ENCODE results near the gene PRDM12. TPM values are rescaled to one million over a fixed set of nuclear protein-coding genes. Genes with fewer than 3 reads are reported as not detected.

Gene PRDM12
- total RNA-seq, 1 experiment from 2014 or later = 0.28 TPM

- Mint-ChIP-seq H3K27ac (ENCODE audit: low read depth, unreplicated experiment) (peak overlapping the region; percentile 89), H3K9me3 (ENCODE audit: unreplicated experiment) (no peaks in the 10 kb centered on the region), H3K27me3 (ENCODE audit: insufficient read depth, unreplicated experiment) (no peaks in the 10 kb centered on the region), H3K4me1 (ENCODE audit: insufficient read depth, unreplicated experiment) (peaks cover 39% of the 10 kb centered on the region), H3K4me3 (ENCODE audit: unreplicated experiment) (peak overlapping the region; percentile 91), H3K36me3 (ENCODE audit: insufficient read depth, unreplicated experiment) (peaks cover 31% of the 10 kb centered on the region)
- no TSS peak for BruUV-seq (replicated peaks)
- ChIA-PET POLR2A (interaction anchor here (0.6 to 3.3 kb wide), 25 partner anchors 8 to 654 kb away, joined by 3 to 11 read pairs (median 4); partner anchors contain the start of genes FUBP3 and GPR107), CTCF (interaction anchor here (0.6 to 2.3 kb wide), 9 partner anchors 8 to 449 kb away, joined by 3 to 8 read pairs (median 4); no protein-coding TSS in a partner anchor)
- no peak for DNase-seq (ENCODE audit: unreplicated experiment)
- intact Hi-C loops (cut with micrococcal nuclease) = no loop called here
- no peak for TF ChIP-seq CTCF (IDR thresholded peaks at IDR 0.05; ENCODE audit: unreplicated experiment)
Observed at GRCh38 chr9:130693101-130693425, 28.7 kb downstream of the PRDM12 start.

- H3K27me3 Mint-ChIP-seq (ENCODE audit: insufficient read depth, unreplicated experiment) = no peaks in the 10 kb centered on the region
- H3K4me1 Mint-ChIP-seq (ENCODE audit: insufficient read depth, unreplicated experiment) = peaks cover 41% of the 10 kb centered on the region
Observed at GRCh38 chr9:130693426-130694191, 29.2 kb downstream of the PRDM12 start, which contains the start of gene EXOSC2. TSS of gene EXOSC2 (plus strand) at chr9:130693780. CDS start at chr9:130693792, 12 bp downstream.

GRCh38 chr9:130694205-130694604 is 29.8 kb downstream of the PRDM12 start:
- POLR2A ChIA-PET = interaction anchor here (0.6 to 3.3 kb wide), 13 partner anchors 15 to 1866 kb away, joined by 3 to 11 read pairs (median 5); partner anchors contain the start of gene FUBP3
- no peak for DNase-seq (ENCODE audit: unreplicated experiment)
- H3K36me3 Mint-ChIP-seq (ENCODE audit: insufficient read depth, unreplicated experiment) = peaks cover 40% of the 10 kb centered on the region
- TF ChIP-seq CTCF (IDR thresholded peaks at IDR 0.05; ENCODE audit: unreplicated experiment) = no peak
- CTCF ChIA-PET = interaction anchor here (1.3 to 2.3 kb wide), 6 partner anchors 12 to 451 kb away, joined by 3 to 9 read pairs (median 4); no protein-coding TSS in a partner anchor
- H3K4me3 Mint-ChIP-seq (ENCODE audit: unreplicated experiment) = peak overlapping the region; percentile 91
- peaks cover 46% of the 10 kb centered on the region for H3K4me1 Mint-ChIP-seq (ENCODE audit: insufficient read depth, unreplicated experiment)
- intact Hi-C loops (cut with micrococcal nuclease) = no loop called here
- peak overlapping the region; percentile 89 for H3K27ac Mint-ChIP-seq (ENCODE audit: low read depth, unreplicated experiment)
- no peaks in the 10 kb centered on the region for H3K9me3 Mint-ChIP-seq (ENCODE audit: unreplicated experiment)
- H3K27me3 Mint-ChIP-seq (ENCODE audit: insufficient read depth, unreplicated experiment) = no peaks in the 10 kb centered on the region
- BruUV-seq (replicated peaks) = TSS peak; percentile 51

More at GRCh38 chr9:130693426-130694191, 29.2 kb downstream of the PRDM12 start, which contains the start of gene EXOSC2:
- H3K4me3 Mint-ChIP-seq (ENCODE audit: unreplicated experiment) = peak within 1 kb of the TSS; percentile 91
- H3K9me3 Mint-ChIP-seq (ENCODE audit: unreplicated experiment) = no peaks in the 10 kb centered on the region
- peak within 1 kb of the TSS; percentile 89 for H3K27ac Mint-ChIP-seq (ENCODE audit: low read depth, unreplicated experiment)
- BruUV-seq (replicated peaks) = no TSS peak
- ChIA-PET POLR2A (interaction anchor here (0.5 to 3.3 kb wide), 31 partner anchors 8 to 1865 kb away, joined by 3 to 11 read pairs (median 4); partner anchors contain the start of genes FUBP3 and GPR107), CTCF (interaction anchor here (0.6 to 2.3 kb wide), 9 partner anchors 8 to 450 kb away, joined by 3 to 8 read pairs (median 4); no protein-coding TSS in a partner anchor)
- H3K36me3 Mint-ChIP-seq (ENCODE audit: insufficient read depth, unreplicated experiment) = peaks cover 36% of the 10 kb centered on the region
- DNase-seq (ENCODE audit: unreplicated experiment) = peak; percentile 98
- TF ChIP-seq CTCF (IDR thresholded peaks at IDR 0.05; ENCODE audit: unreplicated experiment) = no peak
- intact Hi-C loops (cut with micrococcal nuclease) = no loop called here

GRCh38 chr9:130696139-130696650 is 31.8 kb downstream of the PRDM12 start:
- DNase-seq (ENCODE audit: unreplicated experiment) = no peak
- H3K4me1 Mint-ChIP-seq (ENCODE audit: insufficient read depth, unreplicated experiment) = peaks cover 40% of the 10 kb centered on the region
- BruUV-seq (replicated peaks) = no TSS peak
- ChIA-PET CTCF (interaction anchor here (3.9 kb wide), 1 partner anchor 11 kb away, joined by 29 read pairs; no protein-coding TSS in a partner anchor), POLR2A (interaction anchor here (0.5 to 1.5 kb wide), 3 partner anchors 9 to 666 kb away, joined by 3 read pairs; no protein-coding TSS in a partner anchor)
- H3K9me3 Mint-ChIP-seq (ENCODE audit: unreplicated experiment) = no peaks in the 10 kb centered on the region
- H3K27me3 Mint-ChIP-seq (ENCODE audit: insufficient read depth, unreplicated experiment) = no peaks in the 10 kb centered on the region
- no peak overlapping the region for H3K27ac Mint-ChIP-seq (ENCODE audit: low read depth, unreplicated experiment)
- intact Hi-C loops (cut with micrococcal nuclease) = no loop called here
- no peak for TF ChIP-seq CTCF (IDR thresholded peaks at IDR 0.05; ENCODE audit: unreplicated experiment)
- no peak overlapping the region for H3K4me3 Mint-ChIP-seq (ENCODE audit: unreplicated experiment)
- peaks cover 60% of the 10 kb centered on the region for H3K36me3 Mint-ChIP-seq (ENCODE audit: insufficient read depth, unreplicated experiment)
